Measurements from ENCODE around the gene PPP2R2D.
A peak's percentile ranks its signal among the peaks of the same experiment; 100 is the strongest.
"Not testable (repeated sequence)": the region's sequence is repeated elsewhere in the genome, so short reads cannot be mapped to it uniquely, and the experiment has no call there.

Gene PPP2R2D

DNA sequence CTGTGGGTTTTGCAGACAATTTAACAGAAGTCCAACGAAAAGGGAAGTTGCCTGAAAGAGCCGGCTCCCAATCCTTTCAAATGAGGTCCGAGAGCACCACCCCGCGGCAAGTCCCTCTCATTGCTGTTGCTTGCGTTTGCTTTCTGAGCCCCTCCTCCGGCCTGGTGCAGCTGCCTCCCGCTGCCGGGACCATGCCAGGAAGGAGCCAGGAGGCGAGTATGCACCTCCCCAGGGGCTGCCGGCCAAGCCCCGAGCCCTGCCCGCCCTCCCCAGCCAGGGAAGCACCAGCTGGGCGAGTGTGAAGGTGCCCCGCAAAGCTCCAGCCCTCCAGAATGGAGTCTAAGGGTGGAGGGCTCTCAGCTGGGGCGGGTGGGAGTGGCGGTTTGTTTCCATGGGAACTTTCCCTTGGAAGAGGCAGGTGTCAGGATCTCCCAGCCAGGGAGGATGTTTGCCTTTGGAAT is 25.8 kb upstream of the PPP2R2D start:
- Mint-ChIP-seq H3K4me3 (no peak overlapping the region), H3K27me3 (peaks cover 34% of the 10 kb centered on the region), H3K4me1 (peaks cover 2% of the 10 kb centered on the region), H3K36me3 (no peaks in the 10 kb centered on the region), H3K9me3 (no peaks in the 10 kb centered on the region), H3K27ac (no peak overlapping the region)
- peak; percentile 79 for DNase-seq
- CTCF ChIA-PET: interaction anchor here (1.6 to 2.2 kb wide), 4 partner anchors 11 to 1684 kb away, joined by 4 to 7 read pairs (median 5); no protein-coding TSS in a partner anchor

DNA sequence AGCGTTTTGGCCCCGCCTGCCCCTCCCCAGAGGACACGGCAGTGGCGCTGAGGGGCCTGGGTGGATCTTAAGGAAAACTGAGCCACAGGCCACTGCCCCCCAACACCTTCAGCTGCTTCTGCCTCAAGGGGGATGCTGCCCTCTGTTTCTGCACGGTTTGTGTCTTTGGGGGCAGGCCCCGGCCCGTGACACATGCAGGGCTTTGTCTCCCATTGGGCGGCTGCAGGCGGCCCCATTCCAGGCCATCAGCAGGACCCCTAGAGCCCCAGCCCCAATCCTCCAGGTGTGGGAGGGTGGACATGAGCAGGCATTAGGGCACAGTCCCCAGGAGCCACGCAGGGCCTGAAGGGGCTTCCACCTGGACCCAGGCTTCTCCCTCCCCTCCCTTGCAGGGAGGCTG is 25.3 kb upstream of the PPP2R2D start:
- Mint-ChIP-seq H3K27ac (no peak overlapping the region), H3K4me3 (no peak overlapping the region), H3K9me3 (no peaks in the 10 kb centered on the region), H3K4me1 (peaks cover 2% of the 10 kb centered on the region), H3K36me3 (no peaks in the 10 kb centered on the region), H3K27me3 (peaks cover 34% of the 10 kb centered on the region)
- DNase-seq: no peak
- CTCF ChIA-PET: interaction anchor here (0.6 to 1.7 kb wide), 4 partner anchors 10 to 1684 kb away, joined by 3 to 5 read pairs (median 4); no protein-coding TSS in a partner anchor

DNA sequence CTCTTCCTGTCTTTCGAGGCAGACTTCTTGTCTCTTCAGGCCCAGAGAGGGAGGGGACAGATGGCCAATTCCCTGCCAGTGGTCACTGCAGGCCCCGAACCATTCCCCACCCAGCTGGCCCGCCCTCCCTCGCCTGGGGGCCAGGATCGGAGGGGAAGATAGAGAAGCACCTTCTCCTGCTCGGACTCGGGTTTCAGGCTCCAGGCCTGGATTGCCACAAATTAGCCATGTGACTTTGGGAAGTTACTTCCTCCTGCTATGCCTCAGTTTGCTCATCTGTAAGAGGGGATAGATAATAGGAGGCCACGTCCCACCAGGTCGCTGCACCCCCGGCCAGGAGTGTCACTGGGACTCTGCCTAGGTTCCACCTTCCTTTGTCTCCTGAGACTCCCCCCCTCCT is 24.8 kb upstream of the PPP2R2D start:
- no peak overlapping the region for H3K27ac Mint-ChIP-seq
- H3K4me3 Mint-ChIP-seq: no peak overlapping the region
- DNase-seq: no peak
- peaks cover 2% of the 10 kb centered on the region for H3K9me3 Mint-ChIP-seq
- H3K36me3 Mint-ChIP-seq: no peaks in the 10 kb centered on the region
- CTCF ChIA-PET: interaction anchor here (0.6 to 1.7 kb wide), 2 partner anchors 57 to 1685 kb away, joined by 3 to 4 read pairs; no protein-coding TSS in a partner anchor
- H3K27me3 Mint-ChIP-seq: peaks cover 34% of the 10 kb centered on the region
- peaks cover 2% of the 10 kb centered on the region for H3K4me1 Mint-ChIP-seq

DNA sequence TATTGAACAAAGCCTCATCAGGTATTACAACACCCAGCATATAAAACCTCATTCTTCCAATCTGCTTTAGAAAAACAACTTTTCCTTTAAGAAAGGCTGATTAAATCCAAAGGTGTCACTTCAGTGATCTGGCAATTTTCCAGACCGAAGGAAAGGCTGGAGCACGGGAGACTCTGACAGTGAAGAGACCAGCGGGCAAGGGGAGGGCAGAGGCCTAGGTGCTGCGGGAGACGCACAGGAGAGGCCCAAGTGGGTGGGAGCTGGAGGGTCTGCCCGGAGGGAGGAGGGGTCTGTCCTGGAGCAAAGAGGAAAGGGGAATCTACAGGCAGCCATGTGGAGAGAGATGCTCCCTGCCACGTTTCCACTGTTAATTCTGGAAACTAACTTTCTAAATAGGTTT is 24.3 kb upstream of the PPP2R2D start:
- CTCF ChIA-PET: interaction anchor here (1.1 kb wide), 1 partner anchor 148 kb away, joined by 3 read pairs; no protein-coding TSS in a partner anchor
- peaks cover 4% of the 10 kb centered on the region for H3K9me3 Mint-ChIP-seq
- no peak overlapping the region for H3K4me3 Mint-ChIP-seq
- H3K27me3 Mint-ChIP-seq: peaks cover 34% of the 10 kb centered on the region
- H3K4me1 Mint-ChIP-seq: peaks cover 2% of the 10 kb centered on the region
- DNase-seq: no peak
- H3K36me3 Mint-ChIP-seq: no peaks in the 10 kb centered on the region
- H3K27ac Mint-ChIP-seq: no peak overlapping the region

DNA sequence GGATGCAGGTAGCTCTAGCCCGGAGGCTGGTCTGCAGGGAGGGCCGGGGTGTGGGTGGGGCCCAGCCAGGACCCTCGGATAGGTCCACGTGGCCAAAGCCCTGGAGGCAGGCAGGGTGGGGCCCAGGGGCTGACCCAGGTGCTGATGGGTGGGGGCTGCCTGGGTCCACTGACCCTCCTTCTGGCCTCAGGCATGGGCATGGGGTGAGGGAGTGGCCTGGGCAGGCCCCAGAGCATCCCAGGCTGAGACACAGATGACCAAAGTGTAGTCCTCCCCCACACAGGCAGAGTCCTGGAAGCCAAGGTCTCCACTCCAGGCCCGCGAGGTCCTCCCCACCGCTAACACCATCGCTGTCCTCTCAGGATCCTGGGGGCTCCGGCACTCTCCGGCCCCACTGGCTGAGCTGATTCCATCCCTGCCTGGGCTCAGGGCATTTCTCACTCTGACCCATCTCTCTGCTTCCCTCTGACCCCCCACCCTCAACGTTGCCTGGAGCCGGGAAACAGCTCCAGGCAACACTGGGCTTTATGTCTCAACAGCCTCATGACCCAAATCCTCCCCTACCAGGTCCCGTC is 20.7 kb upstream of the PPP2R2D start:
- CTCF ChIA-PET: interaction anchor here (1.8 kb wide), 1 partner anchor 143 kb away, joined by 5 read pairs; no protein-coding TSS in a partner anchor
- H3K27me3 Mint-ChIP-seq: peaks cover 27% of the 10 kb centered on the region
- H3K4me1 Mint-ChIP-seq: no peaks in the 10 kb centered on the region
- peaks cover 5% of the 10 kb centered on the region for H3K9me3 Mint-ChIP-seq
- H3K4me3 Mint-ChIP-seq: no peak overlapping the region
- no peaks in the 10 kb centered on the region for H3K36me3 Mint-ChIP-seq
- no peak overlapping the region for H3K27ac Mint-ChIP-seq
- DNase-seq: no peak

DNA sequence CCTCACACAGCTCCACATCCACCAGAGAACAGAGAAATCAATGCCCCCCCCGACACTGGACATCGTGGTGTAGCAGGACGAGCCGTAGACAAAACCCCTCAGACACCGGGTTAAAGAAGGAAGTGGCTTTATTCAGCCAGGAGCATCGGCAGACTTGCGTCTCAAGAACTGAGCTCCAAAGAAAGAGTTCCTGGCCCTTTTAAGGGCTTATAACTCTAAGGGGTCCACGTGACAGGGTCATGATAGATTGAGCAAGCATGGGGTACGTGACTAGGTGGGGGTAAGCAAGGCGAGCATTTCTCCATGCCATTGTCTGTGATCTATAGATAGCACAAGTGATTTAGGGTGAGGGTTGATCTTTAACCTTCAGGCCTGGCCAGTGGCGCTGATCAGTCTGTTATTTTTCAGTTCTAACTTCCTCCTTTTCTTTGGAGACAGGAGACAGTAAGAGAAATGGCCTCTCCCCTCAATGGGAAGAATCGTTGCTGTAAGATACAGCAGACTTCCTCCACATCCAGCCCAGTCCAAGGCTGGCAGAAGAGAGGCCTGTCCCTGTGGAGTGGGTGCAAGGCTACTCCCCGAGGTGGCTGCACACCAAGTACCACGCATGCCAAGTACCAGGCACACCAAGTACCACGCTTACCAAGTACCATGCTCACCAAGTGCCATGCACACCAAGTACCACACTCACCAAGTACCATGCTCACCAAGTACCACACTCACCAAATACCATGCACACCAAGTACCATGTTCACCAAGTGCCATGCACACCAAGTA is 19.5 kb upstream of the PPP2R2D start:
- Mint-ChIP-seq H3K4me3 (no peak overlapping the region), H3K9me3 (peaks cover 5% of the 10 kb centered on the region), H3K27ac (no peak overlapping the region), H3K27me3 (peaks cover 29% of the 10 kb centered on the region), H3K36me3 (no peaks in the 10 kb centered on the region), H3K4me1 (peaks cover 5% of the 10 kb centered on the region)
- CTCF ChIA-PET: interaction anchor here (1.8 kb wide), 1 partner anchor 141 kb away, joined by 5 read pairs; no protein-coding TSS in a partner anchor
- no peak for DNase-seq

DNA sequence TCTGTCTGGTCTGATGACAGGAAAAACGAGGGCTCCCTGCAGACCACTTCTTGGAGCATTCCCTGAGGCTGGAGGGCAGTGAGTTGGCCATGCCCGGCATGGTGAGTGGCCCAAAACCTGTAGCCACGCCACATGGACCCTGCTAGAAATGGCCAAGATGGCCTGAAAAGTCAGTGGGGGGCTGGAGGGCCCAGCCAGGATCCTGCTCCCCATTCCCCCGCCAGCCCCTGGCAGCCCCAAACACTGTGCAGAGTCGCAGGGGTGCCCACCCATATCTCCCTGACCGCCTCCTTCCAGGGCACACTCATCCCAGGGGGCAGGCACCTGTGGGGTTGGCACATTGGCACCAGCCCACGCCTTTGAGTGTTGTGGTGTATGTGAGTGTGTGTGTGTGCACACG is 18.7 kb upstream of the PPP2R2D start:
- Mint-ChIP-seq H3K4me1 (peaks cover 7% of the 10 kb centered on the region), H3K36me3 (no peaks in the 10 kb centered on the region), H3K4me3 (no peak overlapping the region), H3K9me3 (peaks cover 5% of the 10 kb centered on the region), H3K27ac (no peak overlapping the region), H3K27me3 (peaks cover 26% of the 10 kb centered on the region)
- CTCF ChIA-PET: no interaction called here
- DNase-seq: no peak

DNA sequence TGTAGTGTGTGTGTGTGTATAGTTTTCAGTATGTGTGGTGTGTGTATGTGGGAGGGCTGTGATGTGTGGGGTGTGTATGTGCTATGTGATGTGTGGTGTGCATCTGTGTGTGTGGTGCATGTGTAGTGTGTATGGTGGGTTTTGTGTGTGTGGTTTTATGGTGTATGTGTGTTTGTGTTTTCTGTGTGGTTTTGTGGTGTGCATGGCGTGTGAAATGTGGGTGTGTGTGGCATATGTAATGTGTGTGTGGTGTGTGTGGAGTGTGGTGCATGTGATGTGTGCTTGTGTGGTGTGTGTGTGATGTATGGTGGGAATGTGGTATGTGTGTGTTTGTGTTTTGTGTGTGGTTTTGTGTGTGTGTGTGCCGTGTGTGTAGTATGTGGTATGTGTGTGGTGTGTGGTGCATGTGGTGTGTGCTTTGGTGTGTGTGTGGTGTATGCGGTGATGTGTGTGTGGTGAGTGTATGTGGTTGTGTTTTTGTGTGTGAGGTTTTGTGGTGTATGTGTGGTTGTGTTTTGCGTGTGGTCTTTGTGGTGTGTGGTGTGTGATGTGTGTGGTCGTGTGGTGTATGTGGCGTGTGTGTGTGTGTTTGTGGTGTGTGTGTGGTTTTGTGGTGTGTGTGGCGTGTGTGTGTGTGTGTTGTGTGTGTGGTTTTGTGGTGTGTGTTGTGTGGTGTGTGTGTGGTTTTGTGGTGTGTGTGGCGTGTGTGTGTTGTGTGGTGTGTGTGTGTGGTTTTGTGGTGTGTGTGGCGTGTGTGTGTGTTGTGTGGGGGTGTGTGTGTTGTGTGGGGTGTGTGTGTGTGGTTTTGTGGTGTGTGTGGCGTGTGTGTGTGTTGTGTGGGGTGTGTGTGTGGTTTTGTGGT is 18.0 kb upstream of the PPP2R2D start:
- Mint-ChIP-seq H3K27me3 (peaks cover 26% of the 10 kb centered on the region), H3K4me1 (peaks cover 7% of the 10 kb centered on the region), H3K27ac (no peak overlapping the region), H3K4me3 (no peak overlapping the region), H3K9me3 (peaks cover 5% of the 10 kb centered on the region), H3K36me3 (no peaks in the 10 kb centered on the region)
- CTCF ChIA-PET: no interaction called here
- no peak for DNase-seq

DNA sequence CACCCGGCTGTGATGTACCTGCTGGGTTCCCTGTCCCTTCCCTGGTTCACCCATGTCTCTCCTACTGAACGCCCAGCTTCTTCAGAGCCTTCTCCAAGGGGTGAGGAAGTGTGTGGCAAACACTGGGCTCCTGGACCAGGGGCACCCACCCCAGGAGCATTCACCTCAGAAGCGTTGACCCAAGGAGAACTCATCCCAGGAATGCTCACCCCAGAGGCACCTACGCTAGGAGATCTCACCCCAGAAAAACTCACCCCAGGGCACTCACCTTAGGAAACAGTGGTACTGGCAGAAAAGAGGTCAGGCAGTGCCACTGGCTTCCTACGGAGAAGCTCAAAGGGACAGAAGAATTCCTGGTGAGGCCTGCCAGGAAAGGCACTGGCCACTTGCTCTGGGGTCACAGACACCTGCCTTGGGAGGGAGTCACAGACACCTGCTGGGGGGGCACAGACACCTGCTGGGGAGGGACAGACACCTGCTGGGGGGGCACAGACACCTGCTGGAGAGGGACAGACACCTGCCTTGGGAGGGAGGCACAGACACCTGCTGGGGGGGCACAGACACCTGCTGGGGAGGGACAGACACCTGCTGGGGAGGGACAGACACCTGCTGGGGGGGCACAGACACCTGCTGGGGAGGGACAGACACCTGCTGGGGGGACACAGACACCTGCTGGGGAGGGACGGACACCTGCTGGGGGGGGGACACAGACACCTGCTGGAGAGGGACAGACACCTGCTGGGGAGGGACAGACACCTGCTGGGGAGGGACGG is 17.0 kb upstream of the PPP2R2D start:
- H3K27ac Mint-ChIP-seq, H3K4me1 Mint-ChIP-seq, H3K4me3 Mint-ChIP-seq, DNase-seq, H3K9me3 Mint-ChIP-seq, H3K36me3 Mint-ChIP-seq: not testable (repeated sequence)
- peaks cover 23% of the 10 kb centered on the region for H3K27me3 Mint-ChIP-seq
- CTCF ChIA-PET: interaction anchor here (0.6 kb wide), 1 partner anchor 139 kb away, joined by 4 read pairs; no protein-coding TSS in a partner anchor

DNA sequence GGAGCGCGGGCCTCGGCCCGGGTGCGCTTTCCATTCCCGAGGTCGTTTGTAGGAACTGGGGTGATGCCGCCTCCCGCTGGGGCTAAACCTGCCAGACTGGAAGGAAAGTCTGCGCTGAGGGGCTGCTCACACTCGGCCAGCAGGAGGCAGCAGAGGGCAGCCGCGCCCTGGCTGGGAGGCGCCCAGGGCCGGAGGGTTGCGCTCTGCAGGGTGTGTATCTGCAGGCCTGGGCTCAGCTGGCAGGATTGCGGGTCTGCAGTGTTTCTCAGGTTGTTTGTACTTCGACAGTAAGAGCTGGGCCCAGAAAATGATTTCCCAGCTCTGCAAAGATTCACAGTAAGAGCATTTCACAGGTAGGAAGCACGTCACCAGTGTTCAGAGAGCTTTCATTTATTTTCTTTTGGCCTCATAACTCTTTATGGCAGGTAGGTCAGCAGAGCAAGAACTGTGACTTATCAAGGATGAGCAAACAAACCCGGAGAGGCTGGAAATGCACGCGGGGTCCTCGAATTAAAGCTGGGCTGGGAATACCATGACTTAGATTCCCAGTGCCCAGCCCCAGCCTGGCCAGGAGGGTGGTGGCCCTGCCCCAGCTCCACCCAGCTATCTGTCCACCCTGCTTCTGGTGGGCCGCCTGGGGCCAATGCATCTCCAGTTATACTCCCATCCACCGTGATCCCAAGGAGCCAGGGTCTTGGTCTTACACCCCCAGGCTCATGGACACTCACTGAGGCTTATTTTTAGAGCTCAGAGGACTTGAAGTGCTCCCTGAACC is 15.2 kb upstream of the PPP2R2D start:
- Mint-ChIP-seq H3K27ac (no peak overlapping the region), H3K9me3 (peaks cover 5% of the 10 kb centered on the region), H3K4me1 (peaks cover 7% of the 10 kb centered on the region), H3K27me3 (peaks cover 15% of the 10 kb centered on the region), H3K4me3 (no peak overlapping the region), H3K36me3 (no peaks in the 10 kb centered on the region)
- DNase-seq: peak; percentile 86
- CTCF ChIA-PET: interaction anchor here (0.6 to 2.5 kb wide), 31 partner anchors 8 to 1007 kb away, joined by 3 to 69 read pairs (median 4); partner anchors contain the start of gene BNIP3

DNA sequence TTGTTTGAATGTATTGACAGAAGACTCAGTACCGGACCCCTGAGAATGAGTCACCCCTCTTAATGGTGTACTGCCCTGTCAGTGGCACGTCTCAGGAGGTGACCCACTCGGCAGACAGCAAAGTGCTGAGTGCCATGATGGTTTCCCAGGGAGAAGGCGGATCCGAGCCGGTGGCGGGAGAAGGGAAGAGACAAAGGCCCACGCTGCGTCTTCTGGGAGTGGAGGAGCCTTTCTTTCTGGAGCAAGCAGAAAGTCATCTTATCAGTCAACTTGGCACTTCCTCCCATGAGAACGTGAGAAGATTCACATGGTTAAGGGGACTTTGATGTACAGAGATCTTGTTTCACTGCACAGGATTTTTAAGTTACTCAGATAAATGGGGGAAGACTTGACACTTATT is 14.6 kb upstream of the PPP2R2D start:
- peak; percentile 16 for DNase-seq
- Mint-ChIP-seq H3K27me3 (peaks cover 15% of the 10 kb centered on the region), H3K36me3 (no peaks in the 10 kb centered on the region), H3K4me1 (peaks cover 7% of the 10 kb centered on the region), H3K27ac (no peak overlapping the region), H3K9me3 (peaks cover 2% of the 10 kb centered on the region), H3K4me3 (no peak overlapping the region)
- CTCF ChIA-PET: interaction anchor here (0.6 to 2.5 kb wide), 27 partner anchors 9 to 257 kb away, joined by 3 to 69 read pairs (median 5); partner anchors contain the start of gene BNIP3

DNA sequence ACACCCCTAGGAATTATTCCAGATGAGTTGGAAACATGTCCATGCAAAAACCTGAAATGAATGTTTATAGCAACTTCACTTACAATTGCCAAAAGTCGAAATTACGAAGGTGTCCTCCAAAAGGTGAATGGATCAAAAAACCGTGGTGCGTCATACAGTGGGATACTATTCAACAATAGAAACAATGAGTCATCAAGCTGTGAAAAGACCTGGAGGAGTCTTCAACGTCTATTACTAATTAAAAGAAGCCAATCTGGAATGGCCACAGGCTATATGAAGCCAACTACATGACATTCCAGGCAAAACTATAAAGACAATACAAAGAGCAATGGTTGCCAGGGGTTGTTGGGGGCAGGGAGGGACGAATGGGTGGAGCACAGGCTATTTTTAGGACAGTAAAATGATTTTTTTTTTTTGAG is 12.6 kb upstream of the PPP2R2D start:
- H3K27ac Mint-ChIP-seq: no peak overlapping the region
- peaks cover 2% of the 10 kb centered on the region for H3K9me3 Mint-ChIP-seq
- peaks cover 7% of the 10 kb centered on the region for H3K4me1 Mint-ChIP-seq
- CTCF ChIA-PET: interaction anchor here (0.9 to 2.3 kb wide), 3 partner anchors 11 to 135 kb away, joined by 3 to 13 read pairs (median 3); no protein-coding TSS in a partner anchor
- no peak for DNase-seq
- peaks cover 27% of the 10 kb centered on the region for H3K27me3 Mint-ChIP-seq
- H3K36me3 Mint-ChIP-seq: no peaks in the 10 kb centered on the region
- H3K4me3 Mint-ChIP-seq: no peak overlapping the region
